Thymus (tissue), 14 donors: Measurements from ENCODE around the gene TRIM8. TPM values are rescaled to one million over a fixed set of nuclear protein-coding genes. Genes with fewer than 3 reads are reported as not detected.

ENCODE experiments used
- DNase-seq, 9 donors: peaks; one replicate each; pipeline ENCODE4 v3.0.0-alpha.2; 2013; ENCODE audit warnings: low spot score in 9 of 9, low read depth in 6 of 9, missing footprints in 1 of 9
- H3K27ac ChIP-seq, 2 donors: one replicate each; pipeline ENCODE4 v1.5.1; 2013; ENCODE audit warnings: control low read depth in 1 of 2, low read depth in 1 of 2, low read length in 1 of 2, mild to moderate bottlenecking in 1 of 2, moderate library complexity in 1 of 2
- H3K27me3 ChIP-seq, 2 donors: one replicate each; pipeline ENCODE4 v1.5.1; 2013; ENCODE audit warnings: low read length in 1 of 2; ENCODE audit not compliant: control insufficient read depth in 2 of 2, insufficient read depth in 1 of 2
- H3K36me3 ChIP-seq, 2 donors: one replicate each; pipeline ENCODE4 v1.5.1; 2013; ENCODE audit warnings: low read length in 1 of 2, mild to moderate bottlenecking in 1 of 2, moderate library complexity in 1 of 2; ENCODE audit not compliant: control insufficient read depth in 2 of 2, insufficient read depth in 2 of 2
- H3K4me1 ChIP-seq, 2 donors: one replicate each; pipeline ENCODE4 v1.5.1; 2013; ENCODE audit warnings: low read length in 2 of 2; ENCODE audit not compliant: control insufficient read depth in 2 of 2, insufficient read depth in 2 of 2
- H3K4me3 ChIP-seq, 2 donors: one replicate each; pipeline ENCODE4 v1.5.1; 2013; ENCODE audit warnings: low read length in 2 of 2, control low read depth in 1 of 2, mild to moderate bottlenecking in 1 of 2
- H3K9me3 ChIP-seq, 2 donors: one replicate each; pipeline ENCODE4 v1.5.1; 2013; ENCODE audit warnings: low read length in 1 of 2, mild to moderate bottlenecking in 1 of 2; ENCODE audit not compliant: control insufficient read depth in 2 of 2, insufficient read depth in 1 of 2
- WGBS: extraction: QIAGEN DNeasy Blood & Tissue Kit; methylation state at CpG from one replicate; pipeline ENCODE4 v1.1.7; 2013; 5-methylcytosine and 5-hydroxymethylcytosine counted together
- long read RNA-seq, 10 donors: transcript quantifications; one replicate each; lab custom pipeline, GENCODE V29; 2026
- polyA plus RNA-seq: library from polyadenylated mRNA; stranded (reverse); fragments of 200-250 nt; gene quantifications from one replicate; pipeline ENCODE4 v1.2.3, GENCODE V29; 2013
- total RNA-seq: library from RNA; stranded (reverse); fragments of 120-200 nt; gene quantifications from one replicate; pipeline ENCODE4 v1.2.4, GENCODE V29; 2013
- donor health status: healthy.

TRIM8 gene, protein sequence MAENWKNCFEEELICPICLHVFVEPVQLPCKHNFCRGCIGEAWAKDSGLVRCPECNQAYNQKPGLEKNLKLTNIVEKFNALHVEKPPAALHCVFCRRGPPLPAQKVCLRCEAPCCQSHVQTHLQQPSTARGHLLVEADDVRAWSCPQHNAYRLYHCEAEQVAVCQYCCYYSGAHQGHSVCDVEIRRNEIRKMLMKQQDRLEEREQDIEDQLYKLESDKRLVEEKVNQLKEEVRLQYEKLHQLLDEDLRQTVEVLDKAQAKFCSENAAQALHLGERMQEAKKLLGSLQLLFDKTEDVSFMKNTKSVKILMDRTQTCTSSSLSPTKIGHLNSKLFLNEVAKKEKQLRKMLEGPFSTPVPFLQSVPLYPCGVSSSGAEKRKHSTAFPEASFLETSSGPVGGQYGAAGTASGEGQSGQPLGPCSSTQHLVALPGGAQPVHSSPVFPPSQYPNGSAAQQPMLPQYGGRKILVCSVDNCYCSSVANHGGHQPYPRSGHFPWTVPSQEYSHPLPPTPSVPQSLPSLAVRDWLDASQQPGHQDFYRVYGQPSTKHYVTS
- total RNA-seq (21.7 TPM), polyA plus RNA-seq (65.5 TPM)
- long read RNA-seq, donor 1, full-length matches to known transcripts = 2 of 2 reads
- long read RNA-seq, donor 1, partial matches to known transcripts = 0 of 2 reads
- long read RNA-seq, donor 1, other reads (novel, unspliced or antisense) = 0 of 2 reads
- long read RNA-seq, donor 2 = 0 reads
- long read RNA-seq, donor 3, full-length matches to known transcripts = 16 of 16 reads
- long read RNA-seq, donor 3, partial matches to known transcripts = 0 of 16 reads
- long read RNA-seq, donor 3, other reads (novel, unspliced or antisense) = 0 of 16 reads
- long read RNA-seq, donor 4, full-length matches to known transcripts = 8 of 77 reads
- long read RNA-seq, donor 4, partial matches to known transcripts = 51 of 77 reads
- long read RNA-seq, donor 4, other reads (novel, unspliced or antisense) = 18 of 77 reads
- long read RNA-seq, donor 5, full-length matches to known transcripts = 19 of 19 reads
- long read RNA-seq, donor 5, partial matches to known transcripts = 0 of 19 reads
- long read RNA-seq, donor 5, other reads (novel, unspliced or antisense) = 0 of 19 reads
- long read RNA-seq, donor 6, full-length matches to known transcripts = 7 of 7 reads
- long read RNA-seq, donor 6, partial matches to known transcripts = 0 of 7 reads
- long read RNA-seq, donor 6, other reads (novel, unspliced or antisense) = 0 of 7 reads
- long read RNA-seq, donor 7, full-length matches to known transcripts = 5 of 5 reads
- long read RNA-seq, donor 7, partial matches to known transcripts = 0 of 5 reads
- long read RNA-seq, donor 7, other reads (novel, unspliced or antisense) = 0 of 5 reads
- long read RNA-seq, donor 8, full-length matches to known transcripts = 8 of 8 reads
- long read RNA-seq, donor 8, partial matches to known transcripts = 0 of 8 reads
- long read RNA-seq, donor 8, other reads (novel, unspliced or antisense) = 0 of 8 reads
- long read RNA-seq, donor 9, full-length matches to known transcripts = 9 of 9 reads
- long read RNA-seq, donor 9, partial matches to known transcripts = 0 of 9 reads
- long read RNA-seq, donor 9, other reads (novel, unspliced or antisense) = 0 of 9 reads
- long read RNA-seq, donor 10, full-length matches to known transcripts = 12 of 12 reads
- long read RNA-seq, donor 10, partial matches to known transcripts = 0 of 12 reads
- long read RNA-seq, donor 10, other reads (novel, unspliced or antisense) = 0 of 12 reads

DNA sequence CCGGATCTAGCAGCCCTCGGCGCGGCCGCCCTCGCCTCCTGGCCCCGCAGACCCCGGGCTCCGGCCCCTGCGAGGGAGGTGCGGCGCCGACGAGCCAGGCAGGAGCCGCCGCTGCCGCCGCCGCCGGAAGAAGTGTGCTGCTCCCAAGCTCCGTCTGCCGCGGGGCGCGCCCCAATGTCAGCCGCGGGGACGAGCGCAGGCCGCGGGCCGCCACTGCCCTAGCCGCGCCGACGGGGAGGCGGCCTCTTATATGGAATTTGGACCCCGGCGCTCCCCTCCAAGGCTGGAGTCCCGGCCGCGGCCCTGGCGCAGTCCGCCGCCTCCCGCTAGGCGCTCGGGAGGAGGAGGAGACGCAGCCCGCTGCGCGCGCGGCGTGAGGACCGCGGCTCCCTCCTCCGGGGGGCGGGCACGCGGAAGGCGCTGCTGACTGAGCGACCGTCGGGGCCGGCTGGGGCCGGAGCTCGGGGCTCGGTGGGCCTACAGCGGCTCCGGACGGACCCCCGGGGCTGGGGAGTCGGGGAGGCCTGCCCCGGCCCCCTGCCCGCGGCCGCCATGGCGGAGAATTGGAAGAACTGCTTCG lies at the start of gene TRIM8:
TSS of gene TRIM8 (plus strand) at position 414 of the 580 bp plus-strand sequence. CDS start at position 553, 139 bp downstream.
- Histone ChIP-seq H3K36me3 (peaks cover 5 to 13% of the 10 kb centered on the region in 2 donors), H3K27me3 (no peaks in the 10 kb centered on the region), H3K9me3 (peaks cover 0 to 6% of the 10 kb centered on the region in 2 donors), H3K27ac (peak within 1 kb of the TSS; percentile 98 to 99), H3K4me1 (peaks cover 24 to 42% of the 10 kb centered on the region in 2 donors), H3K4me3 (peak within 1 kb of the TSS; percentile 80 to 87)
- WGBS = under 1% methylated on average over 80 of the region's 80 CpGs
- DNase-seq = peak in 4 of 9 donors; percentile 67 to 86 (median 73)

DNA sequence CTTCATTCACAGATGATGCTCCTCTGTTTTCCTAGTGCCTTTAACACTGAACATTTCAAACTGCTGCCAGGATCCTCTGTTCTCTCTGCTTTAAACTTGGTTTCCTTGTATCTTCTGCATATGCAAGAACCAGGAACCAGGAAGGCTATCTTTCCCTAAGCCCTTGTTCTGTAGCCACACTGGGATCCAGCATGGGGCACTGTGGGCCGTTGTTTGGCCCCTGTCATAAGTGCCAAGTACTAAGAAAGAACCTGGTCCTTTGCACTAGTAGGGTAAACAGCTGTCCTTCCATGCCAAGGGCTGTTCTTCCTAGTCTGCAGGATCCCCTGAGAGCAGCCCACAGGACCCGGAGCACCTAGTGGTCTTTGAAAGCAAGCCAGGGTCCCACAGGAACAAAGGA lies 49.0 kb upstream of the TRIM8 start:
- Histone ChIP-seq H3K27ac (no peak overlapping the region), H3K36me3 (peaks cover 42 to 46% of the 10 kb centered on the region in 2 donors), H3K9me3 (no peaks in the 10 kb centered on the region), H3K27me3 (no peaks in the 10 kb centered on the region), H3K4me3 (no peak overlapping the region), H3K4me1 (peaks cover 0 to 24% of the 10 kb centered on the region in 2 donors)
- 92% methylated on average over 2 of the region's 2 CpGs for WGBS
- no peak for DNase-seq

DNA sequence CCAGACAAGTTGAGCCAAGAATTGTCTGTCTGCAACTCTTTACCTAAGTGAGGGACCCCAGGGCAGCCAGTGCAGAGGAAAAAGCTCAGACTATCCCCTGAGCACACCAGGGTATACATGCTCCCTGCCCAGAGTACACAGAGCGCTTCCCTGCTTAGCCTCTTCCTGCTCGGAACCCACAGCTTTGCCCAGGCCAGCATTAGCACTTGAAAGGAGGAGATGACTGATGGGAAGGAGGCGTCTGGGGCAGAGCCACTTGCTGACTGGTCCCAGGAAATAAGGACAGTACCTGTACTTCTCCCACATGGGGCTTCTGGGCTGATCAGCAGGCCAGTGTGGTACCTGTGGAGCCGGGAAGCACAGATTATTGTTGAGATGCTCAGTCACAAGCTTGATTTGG lies 48.4 kb upstream of the TRIM8 start:
- no peak for DNase-seq
- no peak overlapping the region for H3K27ac ChIP-seq
- 96% methylated on average over 4 of the region's 4 CpGs for WGBS
- H3K9me3 ChIP-seq = no peaks in the 10 kb centered on the region
- peaks cover 0 to 24% of the 10 kb centered on the region in 2 donors for H3K4me1 ChIP-seq
- no peaks in the 10 kb centered on the region for H3K27me3 ChIP-seq
- peaks cover 48 to 49% of the 10 kb centered on the region in 2 donors for H3K36me3 ChIP-seq
- H3K4me3 ChIP-seq = no peak overlapping the region

DNA sequence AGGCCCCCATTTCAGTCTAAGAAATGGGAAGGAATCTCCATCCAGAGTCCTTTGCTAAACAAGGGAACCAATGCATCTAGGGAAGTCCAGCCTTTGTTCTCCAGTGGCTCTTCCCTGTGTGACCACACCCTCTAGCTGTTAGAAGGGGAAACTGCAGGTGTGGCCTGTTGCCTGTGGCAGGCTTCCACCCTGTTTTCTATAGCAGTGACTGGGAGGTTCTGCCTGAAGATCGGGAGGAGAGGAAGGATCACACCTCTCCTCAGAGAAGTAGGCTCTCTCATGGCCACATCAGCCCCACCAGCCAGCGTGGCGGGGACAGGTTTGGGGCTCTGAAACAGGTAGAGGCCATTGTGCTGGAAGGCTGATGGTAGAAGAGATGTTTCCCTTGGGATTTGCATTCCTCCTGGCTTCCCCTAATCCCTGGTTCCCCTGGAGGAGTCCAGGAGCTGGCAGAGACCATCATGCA lies 47.7 kb upstream of the TRIM8 start:
- 64% methylated on average over 3 of the region's 3 CpGs for WGBS
- H3K4me3 ChIP-seq = no peak overlapping the region
- peak in 3 of 9 donors; percentile 21 to 59 (median 33) for DNase-seq
- no peaks in the 10 kb centered on the region for H3K27me3 ChIP-seq
- peaks cover 51 to 54% of the 10 kb centered on the region in 2 donors for H3K36me3 ChIP-seq
- H3K27ac ChIP-seq = no peak overlapping the region
- no peaks in the 10 kb centered on the region for H3K9me3 ChIP-seq
- H3K4me1 ChIP-seq = peaks cover 0 to 24% of the 10 kb centered on the region in 2 donors

- 88% methylated on average over 16 of the region's 16 CpGs for whole genome bisulfite sequencing
- Histone ChIP-seq H3K27me3 (no peaks in the 10 kb centered on the region), H3K36me3 (peaks cover 57 to 60% of the 10 kb centered on the region in 2 donors), H3K9me3 (no peaks in the 10 kb centered on the region), H3K4me3 (no peak overlapping the region), H3K27ac (no peak overlapping the region), H3K4me1 (peaks cover 0 to 24% of the 10 kb centered on the region in 2 donors)
- DNase-seq = no peak
Measured at GRCh38 chr10:102597131-102597991, 46.9 kb upstream of the TRIM8 start.

- Histone ChIP-seq H3K27me3 (no peaks in the 10 kb centered on the region), H3K4me1 (peaks cover 0 to 24% of the 10 kb centered on the region in 2 donors), H3K27ac (no peak overlapping the region), H3K36me3 (peaks cover 61 to 67% of the 10 kb centered on the region in 2 donors), H3K4me3 (no peak overlapping the region), H3K9me3 (no peaks in the 10 kb centered on the region)
- no peak for DNase-seq
- WGBS = 83% methylated on average over 8 of the region's 8 CpGs
Measured at GRCh38 chr10:102598243-102598642, 46.0 kb upstream of the TRIM8 start.

- Histone ChIP-seq H3K36me3 (peaks cover 50 to 74% of the 10 kb centered on the region in 2 donors), H3K4me3 (no peak overlapping the region), H3K4me1 (peaks cover 0 to 24% of the 10 kb centered on the region in 2 donors), H3K9me3 (no peaks in the 10 kb centered on the region), H3K27me3 (no peaks in the 10 kb centered on the region), H3K27ac (no peak overlapping the region)
- 70% methylated on average over 7 of the region's 7 CpGs for WGBS
- no peak for DNase-seq
Measured at GRCh38 chr10:102599565-102600327, 44.5 kb upstream of the TRIM8 start.
